Skeletal muscle cell (primary cell): ENCODE data around the gene LRRC8D.

Experiments
- DNase-seq: peaks from one replicate; pipeline ENCODE4 v3.0.0-alpha.2; 2010; ENCODE audit warnings: low read depth
- H3K4me3 ChIP-seq: 2 replicates; pipeline ENCODE4 v1.5.1; 2011; ENCODE audit warnings: low read depth, mild to moderate bottlenecking, control low read depth, low read length, moderate library complexity

Gene LRRC8D

GRCh38 chr1:89829186-89829585, 8.4 kb downstream of the LRRC8D start:
- no peak for DNase-seq

DNA sequence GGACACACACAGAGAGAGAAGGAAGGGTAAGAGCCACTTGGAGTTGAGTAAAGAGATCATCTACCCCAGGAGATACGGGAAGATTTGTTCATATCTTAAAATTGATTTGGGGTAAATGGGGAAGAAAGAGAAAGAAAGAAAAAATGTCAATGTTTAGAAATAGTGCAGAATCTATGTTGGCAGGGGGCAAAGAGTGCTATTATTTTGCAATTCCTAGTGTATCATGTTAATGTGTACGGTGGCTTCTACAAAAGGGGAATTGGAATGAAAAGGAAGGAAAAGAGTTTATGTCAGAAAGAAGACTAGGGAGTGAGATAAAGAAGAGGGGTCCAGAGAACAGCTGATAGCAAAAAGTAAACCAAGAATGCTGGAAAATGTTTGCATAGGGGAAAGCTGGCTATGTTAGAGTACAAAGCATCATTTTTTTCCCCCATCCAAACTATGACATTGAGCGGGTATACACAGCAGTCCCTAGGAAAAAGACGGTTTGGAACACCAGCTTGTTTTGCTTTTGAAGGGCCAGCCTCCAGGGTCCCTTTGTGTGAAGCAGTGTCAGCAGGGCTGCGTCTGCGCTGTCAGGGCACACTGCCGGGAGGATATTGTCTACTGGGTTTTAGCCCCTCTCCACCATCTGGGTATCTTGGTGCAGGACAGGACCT, 10.8 kb downstream of the LRRC8D start:
- H3K4me3 ChIP-seq: no peak overlapping the region
- DNase-seq: no peak

More at GRCh38 chr1:89829186-89829585, 8.4 kb downstream of the LRRC8D start:
- H3K4me3 ChIP-seq: no peak overlapping the region

- no peak for DNase-seq
- no peak overlapping the region for H3K4me3 ChIP-seq
Observed at GRCh38 chr1:89832496-89833127, 11.8 kb downstream of the LRRC8D start.

- no peak for DNase-seq
Observed at GRCh38 chr1:89833183-89834082, 12.6 kb downstream of the LRRC8D start.

GRCh38 chr1:89834083-89834704, 13.4 kb downstream of the LRRC8D start:
- DNase-seq: no peak

More at GRCh38 chr1:89833183-89834082, 12.6 kb downstream of the LRRC8D start:
- H3K4me3 ChIP-seq: no peak overlapping the region

DNA sequence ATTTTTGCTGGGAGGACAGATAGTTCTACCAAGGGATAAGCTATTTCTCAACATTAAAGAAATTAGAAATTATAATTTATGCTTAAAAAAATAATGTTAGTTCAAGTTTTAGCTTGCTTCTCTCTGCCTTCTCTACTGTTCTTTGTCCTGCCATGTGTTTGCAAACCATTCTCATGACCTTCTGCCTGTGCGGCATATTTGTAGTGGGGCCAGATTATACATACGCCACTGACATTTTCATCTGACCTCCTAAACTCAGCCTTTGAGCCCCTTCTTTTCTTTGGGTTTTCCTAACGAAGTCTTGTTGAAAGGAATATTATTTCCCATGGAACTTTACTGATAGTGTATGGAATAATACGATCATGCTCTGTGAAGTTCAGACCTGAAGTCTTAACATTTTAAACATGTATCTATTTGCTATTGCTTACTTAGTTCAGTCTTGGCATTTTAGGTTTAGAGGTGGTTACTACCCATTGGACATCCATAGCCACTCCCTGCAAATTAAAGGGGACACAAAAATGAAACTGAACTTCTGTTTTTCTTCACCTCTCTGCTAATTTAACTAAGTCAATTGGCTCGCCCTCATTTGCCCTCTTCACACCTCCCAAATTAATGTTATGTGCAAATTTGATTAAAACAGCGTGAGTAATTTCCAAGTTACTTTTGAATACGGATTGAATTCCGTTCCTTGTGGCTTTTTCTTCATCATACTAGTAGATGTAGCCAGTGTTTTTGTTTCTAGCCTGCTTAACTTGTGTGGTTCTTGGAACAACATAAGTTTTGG, 15.6 kb downstream of the LRRC8D start:
- H3K4me3 ChIP-seq: no peak overlapping the region
- no peak for DNase-seq

More at GRCh38 chr1:89834083-89834704, 13.4 kb downstream of the LRRC8D start:
- no peak overlapping the region for H3K4me3 ChIP-seq

GRCh38 chr1:89837036-89837481, 16.2 kb downstream of the LRRC8D start:
- H3K4me3 ChIP-seq: no peak overlapping the region
- DNase-seq: no peak

DNA sequence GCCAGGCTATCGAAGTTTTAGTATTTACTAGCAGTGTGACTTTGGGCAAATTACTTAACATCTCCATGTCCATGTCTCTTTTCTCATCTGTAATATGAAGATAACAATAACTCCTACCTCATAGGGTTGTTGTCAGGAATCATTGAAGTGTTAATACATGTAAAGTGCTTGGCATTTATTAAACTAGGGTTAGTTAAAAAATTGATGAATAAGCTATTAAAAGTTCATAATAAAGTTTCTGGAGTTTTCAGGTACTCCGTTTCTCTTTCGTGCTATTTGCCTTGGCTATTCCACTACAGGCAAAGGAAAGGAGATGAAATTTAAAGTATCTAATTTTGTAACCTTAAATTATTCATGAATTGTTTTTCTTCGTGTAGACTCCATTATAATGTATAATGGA, 16.7 kb downstream of the LRRC8D start:
- no peak overlapping the region for H3K4me3 ChIP-seq
- DNase-seq: no peak

GRCh38 chr1:89839516-89839915, 18.7 kb downstream of the LRRC8D start:
- DNase-seq: no peak
- no peak overlapping the region for H3K4me3 ChIP-seq

GRCh38 chr1:89841507-89841906, 20.7 kb downstream of the LRRC8D start:
- H3K4me3 ChIP-seq: no peak overlapping the region
- DNase-seq: no peak

- peak overlapping the region; percentile 84 for H3K4me3 ChIP-seq
- DNase-seq: no peak
Observed at GRCh38 chr1:89842567-89843272, 21.9 kb downstream of the LRRC8D start.

GRCh38 chr1:89843273-89844130, 22.7 kb downstream of the LRRC8D start:
- no peak for DNase-seq
- H3K4me3 ChIP-seq: peak overlapping the region; percentile 84

DNA sequence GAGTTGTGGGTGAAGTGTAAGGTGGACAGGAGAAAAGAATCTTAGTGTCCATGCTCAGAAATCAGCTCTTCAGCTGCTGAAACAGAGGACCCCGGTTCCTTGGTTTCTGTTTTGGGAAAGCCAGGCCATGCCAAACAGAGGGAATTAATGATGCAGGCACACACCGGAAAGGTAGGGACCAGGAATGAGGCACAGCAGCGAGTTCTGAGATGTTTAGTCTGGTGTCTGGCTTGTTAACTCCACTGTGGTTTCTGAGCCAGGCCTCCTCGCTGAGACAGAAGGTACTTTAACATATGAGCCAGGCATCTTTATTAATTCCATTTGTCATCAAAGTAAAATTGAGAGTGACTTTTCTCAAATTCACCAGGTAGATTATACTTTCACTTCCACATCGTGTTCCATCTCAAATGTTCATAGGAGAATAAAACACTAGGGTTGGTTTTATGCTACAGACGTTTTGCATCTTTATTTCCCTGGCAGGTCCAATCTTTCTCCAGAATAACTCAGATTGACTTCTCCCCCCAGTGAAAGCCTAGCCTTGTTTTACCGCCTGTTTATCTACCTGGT, 23.5 kb downstream of the LRRC8D start:
- DNase-seq: no peak
- peak overlapping the region; percentile 84 for H3K4me3 ChIP-seq

DNA sequence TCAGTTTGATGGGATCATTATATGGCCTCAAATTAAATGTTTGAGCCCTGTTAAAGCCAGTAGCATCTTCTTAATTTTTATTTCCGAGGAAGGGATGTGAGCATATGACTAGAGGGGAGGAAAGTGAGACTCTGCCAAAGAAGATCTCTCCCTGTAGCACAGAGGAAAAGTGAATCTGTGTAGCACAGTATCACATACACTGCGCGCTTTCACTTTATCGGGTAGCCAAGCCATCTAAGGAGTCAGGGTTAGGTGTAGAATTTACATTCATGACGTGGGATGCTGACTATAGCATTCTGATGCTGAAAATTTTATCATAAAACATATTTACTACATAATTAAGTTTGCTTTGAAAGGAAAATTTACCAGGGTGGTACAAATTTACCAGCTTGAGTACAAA, 24.0 kb downstream of the LRRC8D start:
- no peak for DNase-seq
- H3K4me3 ChIP-seq: peak overlapping the region; percentile 84

DNA sequence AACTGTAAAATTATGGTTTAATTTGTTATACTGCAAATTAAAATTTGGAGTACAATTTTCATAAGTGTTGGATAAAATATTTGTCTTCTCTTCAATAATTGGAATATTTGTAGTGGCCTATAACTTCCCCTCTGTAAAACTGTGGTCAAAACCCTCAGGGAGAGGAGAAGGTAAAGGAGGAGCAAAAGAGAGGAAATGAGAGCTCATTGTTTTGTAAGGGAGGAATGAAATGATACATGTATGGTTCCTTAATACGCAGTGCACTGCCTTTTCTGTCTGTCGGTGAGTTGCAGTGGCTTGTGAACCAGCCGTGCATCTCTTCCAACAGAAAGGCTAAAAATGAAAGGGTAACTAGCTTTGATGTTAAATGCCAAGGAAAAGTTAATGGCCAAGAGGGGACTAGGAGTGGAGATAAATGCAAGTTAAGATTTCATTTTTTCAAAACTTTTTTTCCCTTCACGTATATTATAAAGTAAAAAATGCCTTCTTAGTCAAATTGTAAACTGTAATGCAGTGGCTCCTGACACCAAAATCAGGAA, 26.4 kb downstream of the LRRC8D start:
- no peak for DNase-seq
- H3K4me3 ChIP-seq: no peak overlapping the region

DNA sequence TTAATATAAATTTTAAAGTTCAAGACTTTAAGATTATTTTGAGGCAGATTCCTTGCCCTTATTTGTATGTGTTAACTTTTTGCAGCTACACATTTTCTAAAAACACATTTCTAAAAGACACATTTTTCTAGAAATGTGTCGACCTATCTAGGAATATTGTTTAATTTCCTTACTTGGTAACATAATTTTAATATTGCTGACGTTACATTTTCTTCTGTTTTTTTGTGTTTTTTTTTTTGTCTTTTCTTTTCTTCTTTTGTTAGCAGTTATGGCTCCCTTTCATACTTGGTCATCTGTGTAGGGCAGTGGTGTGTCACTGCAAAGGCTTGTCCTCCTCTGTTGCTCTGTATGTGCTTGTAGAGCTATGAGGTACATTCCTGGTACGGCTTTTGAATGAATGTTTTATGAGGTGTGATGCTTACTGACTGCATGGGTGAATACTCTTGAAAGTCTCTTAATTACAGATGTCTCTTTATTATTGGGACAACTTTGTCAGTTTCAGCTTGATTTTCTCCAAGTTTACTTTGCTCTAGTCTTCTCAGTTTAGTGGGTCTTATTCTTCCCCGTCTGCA, 30.1 kb downstream of the LRRC8D start:
- H3K4me3 ChIP-seq: no peak overlapping the region
- DNase-seq: no peak

- no peak overlapping the region for H3K4me3 ChIP-seq
- no peak for DNase-seq
Observed at GRCh38 chr1:89854140-89854539, 33.3 kb downstream of the LRRC8D start.
